ENCODE results near the gene NARS2.

GRCh38 chr11:78449866-78450265 lies 124.8 kb downstream of the NARS2 start:
- TF ChIP-seq CTCF (IDR thresholded peaks at IDR 0.05; ENCODE audit: insufficient read depth, low read length, poor library complexity, severe bottlenecking) (no peak), EZH2phosphoT487 (conservative IDR thresholded peaks at IDR 0.05; ENCODE audit: low read length) (no peak)

Measured in SU-DHL-6 (cell line).